Heart right ventricle (tissue), 16 donors: ENCODE results near the gene AP5M1. TPM values are rescaled to one million over a fixed set of nuclear protein-coding genes. Genes with fewer than 3 reads are reported as not detected.

ENCODE experiments used
- ATAC-seq, 8 donors: fragments of 200-7000 bp; cut with Tn5 transposase; one replicate each; pipeline ENCODE4 v1.9.1; 2020; ENCODE audit warnings: mild to moderate bottlenecking in 8 of 8, moderate library complexity in 8 of 8, moderate number of reproducible peaks in 1 of 8
- DNase-seq, 2 donors: peaks; one replicate each; pipeline ENCODE4 v3.0.0-alpha.2; 2020
- H3K27ac ChIP-seq, 10 donors: fragments of 200-600 bp; sonication (generic) in 2 of 10; one replicate each; pipeline versions ENCODE4 v1.5.0 to v1.8.0; 2020 to 2022; ENCODE audit warnings: mild to moderate bottlenecking in 3 of 10
- H3K27me3 ChIP-seq, 7 donors: fragments of 200-600 bp; one replicate each; pipeline ENCODE4 v1.8.0; 2021 to 2022; ENCODE audit warnings: mild to moderate bottlenecking in 2 of 7
- H3K36me3 ChIP-seq, 9 donors: fragments of 200-600 bp; sonication (generic) in 1 of 9; one replicate each; pipeline versions ENCODE4 v1.5.0 to v1.8.0; 2020 to 2022; ENCODE audit warnings: mild to moderate bottlenecking in 2 of 9
- H3K4me1 ChIP-seq, 9 donors: fragments of 200-600 bp; sonication (generic) in 1 of 9; one replicate each; pipeline versions ENCODE4 v1.5.0 to v1.8.0; 2020 to 2022; ENCODE audit warnings: mild to moderate bottlenecking in 4 of 9
- H3K4me3 ChIP-seq, 10 donors: fragments of 200-600 bp; sonication (generic) in 2 of 10; one replicate each; pipeline versions ENCODE4 v1.5.0 to v1.8.0; 2020 to 2022; ENCODE audit warnings: mild to moderate bottlenecking in 7 of 10, moderate library complexity in 2 of 10
- H3K9me3 ChIP-seq, 11 donors: fragments of 200-600 bp in 10 of 11; sonication (generic) in 2 of 11; one replicate each; pipeline versions ENCODE4 v1.5.0 to v1.8.0; 2013 to 2022; ENCODE audit warnings: mild to moderate bottlenecking in 2 of 11, control low read depth in 1 of 11, moderate library complexity in 1 of 11
- WGBS, 2 donors: extraction: QIAGEN DNeasy Blood & Tissue Kit; methylation state at CpG; one replicate each; pipeline ENCODE4 v1.1.7; 2013; ENCODE audit warnings: inconsistent platforms in 1 of 2; 5-methylcytosine and 5-hydroxymethylcytosine counted together
- intact Hi-C, 10 donors: fragments of 100-400 bp; cut with DNase I; formaldehyde crosslinking; loops; one replicate each; pipeline versions ENCODE4 v1.11.1 to v1.14.2; 2022
- polyA plus RNA-seq, 2 donors: library from polyadenylated mRNA; stranded (reverse); fragments of 200-250 nt; gene quantifications; one replicate each; pipeline ENCODE4 v1.2.3, GENCODE V29; 2013
- total RNA-seq, 10 donors: library from RNA; stranded (reverse); fragmentation: NEBNext Ultra II Directional in 3 of 10; extraction: Animal tissue kit (Norgen Biotek cat#: 25700) in 3 of 10; gene quantifications; one replicate each; pipeline versions ENCODE4 v1.2.1 to v1.2.4, GENCODE V29; 2021 to 2023
- TF ChIP-seq, protein P1 (sequence below), 9 donors: fragments of 200-600 bp; sonication (generic) in 2 of 9; IDR thresholded peaks; one replicate each; pipeline versions ENCODE4 v1.5.0 to v1.8.0; 2021 to 2022; ENCODE audit warnings: antibody characterized with exemption in 9 of 9, mild to moderate bottlenecking in 5 of 9, moderate library complexity in 1 of 9
- donor health status: Arrhythmogenic right ventricular cardiomyopathy.
- donor health status: ischemic (EF 13 %, LVEDD 7.1; RV severe dilation, severe dysfunction).
- donor health status: healthy with polysubstance abuse.
- donor health status: DM: no; HTN: yes; CAD: no.
- donor health status: DM: no; HTN: no; CAD: no.
- donor health status: ischemic (EF 25% LVEDD 6.9; RV normal size, moderate dysfunction).
- donor health status: ischemic (EF 25% LVEDD 5.7; RV mildly dilated, moderate dysfunction).
- donor health status: healthy.
- donor health status: DM: yes; HTN: yes; CAD: no.
- donor health status: Ischemic cardiomyopathy.
- donor health status: ischemic (EF 35%, LVEDD 5.7; RV mildly dilated, moderate dysfunction).
- donor health status: nonischemic (EF 11% LVEDD 7.7; RV severe dilation, severe dysfunction).
- donor health status: DM: yes; HTN: yes; CAD: no.
- donor health status: PGD.
- donor health status: ischemic (EF 29% LVEDD 5.4; RV normal size, mild dysfunction).
- donor health status: nonischemic (EF 23%, LVEDD 6.1; RV moderate dilation, normal function).

AP5M1 gene
- total and polyA plus RNA-seq, 12 donors = 4.7 to 56.8 (median 45.2) TPM

DNA sequence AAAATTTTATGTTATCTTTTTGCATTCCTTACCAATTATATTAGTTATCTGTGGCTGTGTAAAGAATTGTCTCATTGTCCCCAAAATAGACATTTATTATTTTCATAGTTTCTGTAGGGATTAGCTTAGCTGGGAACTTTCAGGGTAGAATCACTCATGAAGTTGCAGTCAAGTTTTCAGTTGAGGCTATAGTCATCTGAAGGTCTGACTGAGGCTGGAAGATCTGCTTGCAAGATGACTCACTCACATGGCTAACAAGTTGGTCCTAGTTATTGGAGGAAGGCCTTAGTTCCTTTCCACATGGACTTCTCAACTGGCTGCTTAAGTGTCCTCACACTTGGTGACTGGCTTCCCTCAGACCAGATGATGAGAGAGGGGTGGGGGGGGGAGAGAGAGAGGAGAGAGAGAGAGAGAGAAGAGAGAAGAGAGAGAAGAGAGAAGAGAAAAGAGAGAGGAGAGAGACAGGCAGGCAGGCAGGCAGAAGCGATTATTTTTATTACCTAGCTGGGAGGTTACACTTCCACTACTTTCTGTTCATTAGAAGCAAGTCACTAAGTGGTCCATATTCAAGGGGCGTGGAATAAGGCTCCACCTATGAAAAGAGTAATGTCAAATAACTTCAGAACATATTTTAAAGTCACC, 6.4 kb downstream of the AP5M1 start:
- 92 to 95% methylated on average over 2 of the region's 2 CpGs for WGBS, 2 donors

DNA sequence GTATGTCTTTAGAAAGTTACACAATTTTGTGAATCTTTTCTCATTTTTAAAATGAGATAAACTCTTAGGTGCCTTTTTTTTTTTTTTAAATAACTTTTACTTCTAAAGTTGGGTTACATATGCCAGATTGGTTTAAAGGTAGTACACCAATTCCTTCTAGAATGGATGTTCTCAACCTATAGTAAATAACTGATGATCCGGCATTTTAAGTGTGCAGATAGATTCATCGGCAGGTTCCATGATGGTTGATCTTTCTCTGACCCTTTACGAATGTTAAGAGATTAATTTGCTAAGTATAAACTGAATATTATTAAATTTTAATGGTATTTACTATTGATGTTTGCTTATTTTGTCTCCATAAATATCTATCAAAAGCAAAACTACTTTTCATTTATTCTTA, 8.3 kb downstream of the AP5M1 start:
- 96 to 98% methylated on average over 3 of the region's 3 CpGs for WGBS, 2 donors

More for the DNA sequence above, 6.4 kb downstream of the AP5M1 start:
- H3K4me3 ChIP-seq = no peak overlapping the region
- peaks cover 0 to 65% (median 7%) of the 10 kb centered on the region in 9 donors for H3K36me3 ChIP-seq
- DNase-seq (no peak), ATAC-seq (no peak)
- no peaks in the 10 kb centered on the region for H3K9me3 ChIP-seq
- H3K27me3 ChIP-seq = no peaks in the 10 kb centered on the region
- intact Hi-C loops = loop anchor here in 1 of 10 donors (10.0 kb wide), 1 partner anchor 110 kb away; no protein-coding TSS in a partner anchor
- H3K27ac ChIP-seq = no peak overlapping the region
- H3K4me1 ChIP-seq = peaks cover 0 to 26% (median 17%) of the 10 kb centered on the region in 9 donors
- TF ChIP-seq, protein P1, sequence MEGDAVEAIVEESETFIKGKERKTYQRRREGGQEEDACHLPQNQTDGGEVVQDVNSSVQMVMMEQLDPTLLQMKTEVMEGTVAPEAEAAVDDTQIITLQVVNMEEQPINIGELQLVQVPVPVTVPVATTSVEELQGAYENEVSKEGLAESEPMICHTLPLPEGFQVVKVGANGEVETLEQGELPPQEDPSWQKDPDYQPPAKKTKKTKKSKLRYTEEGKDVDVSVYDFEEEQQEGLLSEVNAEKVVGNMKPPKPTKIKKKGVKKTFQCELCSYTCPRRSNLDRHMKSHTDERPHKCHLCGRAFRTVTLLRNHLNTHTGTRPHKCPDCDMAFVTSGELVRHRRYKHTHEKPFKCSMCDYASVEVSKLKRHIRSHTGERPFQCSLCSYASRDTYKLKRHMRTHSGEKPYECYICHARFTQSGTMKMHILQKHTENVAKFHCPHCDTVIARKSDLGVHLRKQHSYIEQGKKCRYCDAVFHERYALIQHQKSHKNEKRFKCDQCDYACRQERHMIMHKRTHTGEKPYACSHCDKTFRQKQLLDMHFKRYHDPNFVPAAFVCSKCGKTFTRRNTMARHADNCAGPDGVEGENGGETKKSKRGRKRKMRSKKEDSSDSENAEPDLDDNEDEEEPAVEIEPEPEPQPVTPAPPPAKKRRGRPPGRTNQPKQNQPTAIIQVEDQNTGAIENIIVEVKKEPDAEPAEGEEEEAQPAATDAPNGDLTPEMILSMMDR (IDR thresholded peaks at IDR 0.05) = no peak

DNA sequence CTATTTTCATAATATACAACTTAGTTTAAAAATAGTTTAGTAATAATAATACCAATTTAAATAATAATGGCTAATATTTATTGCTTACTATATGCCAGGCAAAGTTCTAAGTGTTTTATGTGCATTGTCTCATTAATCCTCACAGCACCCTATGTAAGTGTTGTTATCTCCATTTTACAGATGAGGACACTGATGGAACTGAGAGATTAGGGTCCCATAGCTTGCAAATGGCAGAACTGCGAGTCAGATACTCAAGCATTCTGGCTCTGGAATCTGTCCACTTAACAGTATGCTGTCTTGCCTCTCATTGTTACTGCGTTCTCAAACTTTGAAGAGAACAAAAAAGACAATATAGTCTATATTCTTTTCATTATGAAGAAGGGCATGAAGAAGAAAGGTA, 19.0 kb downstream of the AP5M1 start:
- no peaks in the 10 kb centered on the region for H3K4me1 ChIP-seq
- TF ChIP-seq, protein P1 (IDR thresholded peaks at IDR 0.05) = no peak
- no peak for DNase-seq
- no peak overlapping the region for H3K27ac ChIP-seq
- WGBS, 2 donors = 72 to 84% methylated on average over 2 of the region's 2 CpGs
- ATAC-seq = no peak
- peaks cover 0 to 100% (median 36%) of the 10 kb centered on the region in 9 donors for H3K36me3 ChIP-seq
- H3K4me3 ChIP-seq = no peak overlapping the region
- no peaks in the 10 kb centered on the region for H3K27me3 ChIP-seq
- no peaks in the 10 kb centered on the region for H3K9me3 ChIP-seq
- intact Hi-C loops = no loop called here

More for the DNA sequence above, 8.3 kb downstream of the AP5M1 start:
- DNase-seq = no peak
- TF ChIP-seq, protein P1 (IDR thresholded peaks at IDR 0.05) = no peak
- H3K27ac ChIP-seq = no peak overlapping the region
- intact Hi-C loops = loop anchor here in 1 of 10 donors (10.0 kb wide), 1 partner anchor 108 kb away; no protein-coding TSS in a partner anchor
- no peaks in the 10 kb centered on the region for H3K9me3 ChIP-seq
- H3K36me3 ChIP-seq = peaks cover 0 to 85% (median 14%) of the 10 kb centered on the region in 9 donors
- no peaks in the 10 kb centered on the region for H3K27me3 ChIP-seq
- H3K4me1 ChIP-seq = peaks cover 0 to 6% (median 0%) of the 10 kb centered on the region in 9 donors
- no peak for ATAC-seq
- no peak overlapping the region for H3K4me3 ChIP-seq

DNA sequence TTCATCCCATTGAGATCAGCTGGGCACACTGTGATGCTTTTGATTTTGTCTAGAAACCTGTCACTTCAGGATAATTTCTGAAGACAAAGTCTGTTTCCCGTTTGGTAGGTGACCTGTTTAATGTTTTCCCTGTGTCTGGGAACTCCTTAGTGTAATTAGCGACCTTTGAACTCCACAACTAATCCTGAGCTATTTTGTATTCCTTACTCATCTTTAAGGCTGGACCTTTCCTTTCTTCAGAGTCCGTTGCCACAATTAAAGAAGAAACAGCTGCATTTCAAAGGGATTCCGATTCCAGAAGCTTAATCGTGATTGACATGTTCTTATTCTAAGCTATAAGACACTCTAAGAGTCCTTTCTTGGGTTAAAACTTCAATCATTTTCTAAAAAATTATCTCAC, 22.0 kb downstream of the AP5M1 start:
- Histone ChIP-seq H3K4me1 (no peaks in the 10 kb centered on the region), H3K36me3 (peaks cover 0 to 82% (median 35%) of the 10 kb centered on the region in 9 donors), H3K4me3 (no peak overlapping the region), H3K9me3 (no peaks in the 10 kb centered on the region), H3K27ac (no peak overlapping the region), H3K27me3 (no peaks in the 10 kb centered on the region)
- ATAC-seq (no peak), DNase-seq (no peak)
- intact Hi-C loops = loop anchor here in 2 of 10 donors (10.0 kb wide), 2 partner anchors 76 to 86 kb away; no protein-coding TSS in a partner anchor
- TF ChIP-seq, protein P1 (IDR thresholded peaks at IDR 0.05) = no peak
- 81 to 85% methylated on average over 5 of the region's 5 CpGs for WGBS, 2 donors
